Measurements from ENCODE around the gene GGCT.

GGCT gene

GRCh38 chr7:30459591-30460245 is 44.9 kb downstream of the GGCT start:
- no peak for DNase-seq

GRCh38 chr7:30458311-30458710 is 46.3 kb downstream of the GGCT start:
- no peak for DNase-seq

- no peak for DNase-seq
These were observed 50.7 kb downstream of the GGCT start for GRCh38 chr7:30453921-30454320.

GRCh38 chr7:30453016-30453415 is 51.6 kb downstream of the GGCT start:
- no peak for DNase-seq

GRCh38 chr7:30452280-30452930 is 52.2 kb downstream of the GGCT start:
- DNase-seq: no peak

GRCh38 chr7:30451539-30452279 is 52.9 kb downstream of the GGCT start:
- DNase-seq: no peak

GRCh38 chr7:30450983-30451497 is 53.6 kb downstream of the GGCT start:
- DNase-seq: no peak

GRCh38 chr7:30450240-30450982 is 54.2 kb downstream of the GGCT start:
- no peak for DNase-seq

GRCh38 chr7:30448461-30449189 is 56.0 kb downstream of the GGCT start:
- no peak for DNase-seq

GRCh38 chr7:30447466-30447865 is 57.2 kb downstream of the GGCT start:
- DNase-seq: no peak
